GM18507 (cell line): ENCODE data around the gene CCNQ.

ENCODE experiments used
- DNase-seq: peaks from one replicate; pipeline ENCODE4 v3.0.0; 2011; ENCODE audit warnings: low read depth; ENCODE audit not compliant: insufficient read length; ENCODE audit errors: extremely low spot score
- FAIRE-seq: peaks from 2 replicates; lab custom pipeline; 2011; peaks lifted over from hg19 to GRCh38; lab: Jason Lieb, UNC

The CCNQ gene

DNA sequence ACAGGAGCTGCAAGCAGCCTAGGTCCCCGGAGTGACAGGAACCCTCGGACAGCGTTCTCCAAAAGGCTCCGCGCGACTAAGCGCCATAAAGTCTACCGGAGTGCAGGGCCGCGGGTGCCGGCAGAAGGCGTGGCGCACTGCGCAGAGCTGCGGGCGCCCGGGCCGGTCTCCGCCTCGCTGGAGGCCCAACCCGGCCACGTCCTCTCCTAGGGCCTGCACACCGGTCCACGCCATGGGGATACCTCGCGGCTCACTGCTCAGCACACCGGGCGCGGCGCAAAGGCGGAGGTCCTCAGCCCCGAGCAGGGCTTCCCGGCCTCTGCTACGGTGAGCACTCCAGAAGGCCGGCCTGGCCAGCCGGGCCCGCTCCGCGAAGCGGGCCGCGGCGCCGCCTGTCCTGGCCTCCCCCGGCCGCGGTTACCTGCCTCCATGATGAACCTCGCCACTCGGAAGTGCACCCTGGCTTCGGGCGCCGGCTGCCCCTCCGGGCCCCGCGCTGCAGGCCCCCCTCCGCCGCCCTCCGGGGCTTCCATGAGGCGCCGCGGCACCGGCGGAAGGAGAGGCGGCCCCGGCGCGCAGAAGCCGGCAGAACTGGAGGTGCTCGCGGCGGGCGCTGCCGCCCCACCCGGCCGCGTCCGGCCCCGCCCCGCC lies at the start of gene CCNQ:
CCNQ (minus strand) TSS at position 599 of the 651 bp plus-strand sequence; CDS start at position 533, 66 bp downstream.
- FAIRE-seq (no peak), DNase-seq (no peak)

DNA sequence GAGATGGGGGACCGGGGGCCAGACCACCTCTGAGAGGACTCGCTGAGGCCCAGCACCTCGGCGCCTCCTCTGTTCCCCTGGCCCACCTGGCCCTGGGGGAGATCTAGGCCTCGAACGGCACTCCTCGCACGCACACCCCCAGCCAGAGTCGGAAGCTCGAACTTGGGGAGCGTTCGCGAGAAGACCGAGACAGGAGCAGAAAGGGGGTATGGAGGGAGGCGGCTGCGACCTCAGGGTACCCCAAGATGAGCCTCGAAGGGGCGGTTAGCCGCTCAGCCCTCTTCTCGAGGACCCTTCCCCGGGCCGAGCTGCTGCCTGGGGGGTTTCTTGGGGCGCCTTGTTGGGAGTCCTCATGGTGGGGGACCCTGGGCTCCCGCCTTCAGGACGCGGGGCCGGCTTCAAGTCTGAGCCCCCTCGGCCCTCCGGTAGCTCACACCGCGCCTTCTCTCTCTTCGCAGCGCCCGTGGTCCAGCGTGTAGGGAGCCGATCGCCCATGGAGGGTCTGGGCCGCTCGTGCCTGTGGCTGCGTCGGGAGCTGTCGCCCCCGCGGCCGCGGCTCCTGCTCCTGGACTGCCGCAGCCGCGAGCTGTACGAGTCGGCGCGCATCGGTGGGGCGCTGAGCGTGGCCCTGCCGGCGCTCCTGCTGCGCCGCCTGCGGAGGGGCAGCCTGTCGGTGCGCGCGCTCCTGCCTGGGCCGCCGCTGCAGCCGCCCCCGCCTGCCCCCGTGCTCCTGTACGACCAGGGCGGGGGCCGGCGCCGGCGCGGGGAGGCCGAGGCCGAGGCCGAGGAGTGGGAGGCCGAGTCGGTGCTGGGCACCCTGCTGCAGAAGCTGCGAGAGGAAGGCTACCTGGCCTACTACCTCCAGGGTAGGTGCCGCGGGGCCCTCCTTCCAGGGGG lies 48.8 kb upstream of the CCNQ start:
- no peak for FAIRE-seq
- no peak for DNase-seq

DNA sequence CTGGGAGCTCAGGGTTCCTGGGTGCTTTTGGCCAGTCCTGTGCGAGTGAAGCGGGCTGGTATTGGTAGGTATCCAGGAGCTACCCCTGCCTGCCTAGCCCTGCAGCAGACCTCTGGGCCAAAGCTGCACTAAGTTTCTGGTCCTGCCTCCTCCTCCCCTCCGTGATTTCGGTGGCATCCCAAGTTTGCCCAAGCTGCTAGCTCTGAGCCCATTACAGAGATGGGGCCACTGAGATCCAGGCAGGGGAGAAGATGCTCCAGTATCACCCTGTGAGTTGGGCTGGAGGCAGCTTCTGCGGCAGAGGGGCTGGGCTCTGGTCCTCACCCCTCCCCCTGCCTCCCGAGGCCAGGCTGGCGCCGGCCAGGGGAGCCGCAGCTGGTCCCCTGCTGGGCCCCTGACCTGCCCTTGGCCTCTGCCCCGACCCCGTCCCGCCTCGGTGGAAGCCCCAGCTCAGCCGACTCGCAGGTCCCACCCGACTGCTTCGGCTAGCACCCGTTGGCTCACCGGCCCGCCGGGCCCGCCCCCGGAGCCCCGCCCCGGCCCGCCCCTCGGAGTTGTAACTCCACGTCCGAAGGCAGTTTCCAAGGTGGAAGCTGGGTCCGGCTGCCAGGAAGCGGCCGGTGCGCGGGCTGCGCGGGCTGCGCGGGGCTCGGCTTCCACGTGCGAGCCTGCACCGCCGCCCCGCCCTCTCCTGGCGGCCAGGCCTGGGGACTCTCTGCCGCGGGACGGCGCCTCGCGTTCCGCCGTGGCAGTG lies 47.9 kb upstream of the CCNQ start, which contains the start of gene DUSP9:
DUSP9 (plus strand) TSS at position 584 of the 754 bp plus-strand sequence. CDS start 751 bp downstream, outside the sequence.
- DNase-seq (no peak), FAIRE-seq (no peak)

GRCh38 chrX:153645921-153646488 lies 47.1 kb upstream of the CCNQ start:
- no peak for DNase-seq
- FAIRE-seq, result no peak

DNA sequence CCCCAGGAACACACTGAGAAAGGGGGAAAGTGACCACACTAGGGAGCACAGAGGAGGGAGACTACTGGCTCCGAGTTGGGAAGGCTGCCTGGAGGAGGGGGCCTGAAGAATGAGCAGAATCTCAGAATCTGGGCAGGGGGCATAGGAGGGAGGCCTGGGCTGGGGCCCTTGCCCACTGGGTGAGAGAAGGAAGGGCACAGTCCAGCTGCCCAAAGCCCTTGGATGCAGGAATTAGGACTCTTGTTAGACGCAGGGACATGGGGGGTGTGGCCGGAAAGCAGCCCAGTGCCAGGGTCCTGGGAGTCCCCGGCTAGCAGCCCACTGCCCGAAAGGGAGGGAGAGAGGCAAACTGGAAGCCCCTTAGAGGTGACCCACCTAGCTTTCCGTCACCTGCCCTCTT lies 46.2 kb upstream of the CCNQ start:
- DNase-seq (no peak), FAIRE-seq (no peak)

- DNase-seq (no peak), FAIRE-seq (no peak)
These were observed 45.6 kb upstream of the CCNQ start for GRCh38 chrX:153644356-153645125.

GRCh38 chrX:153643431-153644351 lies 44.8 kb upstream of the CCNQ start:
- DNase-seq (no peak), FAIRE-seq (no peak)

DNA sequence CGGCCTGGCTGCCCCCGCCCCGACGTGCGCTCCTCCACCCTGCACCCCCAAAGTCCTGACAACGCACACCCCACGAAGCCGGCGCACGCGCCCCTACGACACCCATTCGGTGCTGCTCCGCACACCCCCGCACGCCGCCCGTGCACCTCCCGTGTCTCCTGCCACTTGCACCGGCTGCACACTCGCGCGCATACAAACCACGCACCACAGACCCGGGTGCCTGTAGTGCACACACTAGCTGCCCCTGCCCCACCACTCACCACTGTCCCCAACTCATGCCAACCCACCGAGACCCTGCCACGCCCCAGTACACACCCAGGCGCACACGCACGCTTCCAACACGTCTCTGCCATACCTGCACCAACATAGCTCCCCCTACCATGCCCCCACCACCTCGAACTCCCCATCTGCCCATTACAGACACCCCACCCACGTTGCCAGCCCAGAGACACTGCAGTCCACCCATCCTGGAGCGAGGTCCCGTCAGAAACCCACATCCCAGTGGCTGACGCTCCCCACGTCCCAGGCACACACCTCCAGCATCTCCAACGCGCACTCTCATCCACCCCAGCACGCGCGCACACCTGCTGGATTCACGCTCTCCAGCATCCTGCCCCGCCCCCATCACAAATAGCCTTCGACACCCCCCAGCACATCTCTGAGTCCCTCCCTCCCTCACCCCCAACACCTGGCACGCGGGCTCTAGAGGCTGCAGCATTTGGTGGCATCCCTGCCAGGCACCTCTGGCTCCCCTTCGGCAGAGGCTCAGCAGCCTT lies 43.9 kb upstream of the CCNQ start:
- FAIRE-seq, result no peak
- DNase-seq, result no peak

DNA sequence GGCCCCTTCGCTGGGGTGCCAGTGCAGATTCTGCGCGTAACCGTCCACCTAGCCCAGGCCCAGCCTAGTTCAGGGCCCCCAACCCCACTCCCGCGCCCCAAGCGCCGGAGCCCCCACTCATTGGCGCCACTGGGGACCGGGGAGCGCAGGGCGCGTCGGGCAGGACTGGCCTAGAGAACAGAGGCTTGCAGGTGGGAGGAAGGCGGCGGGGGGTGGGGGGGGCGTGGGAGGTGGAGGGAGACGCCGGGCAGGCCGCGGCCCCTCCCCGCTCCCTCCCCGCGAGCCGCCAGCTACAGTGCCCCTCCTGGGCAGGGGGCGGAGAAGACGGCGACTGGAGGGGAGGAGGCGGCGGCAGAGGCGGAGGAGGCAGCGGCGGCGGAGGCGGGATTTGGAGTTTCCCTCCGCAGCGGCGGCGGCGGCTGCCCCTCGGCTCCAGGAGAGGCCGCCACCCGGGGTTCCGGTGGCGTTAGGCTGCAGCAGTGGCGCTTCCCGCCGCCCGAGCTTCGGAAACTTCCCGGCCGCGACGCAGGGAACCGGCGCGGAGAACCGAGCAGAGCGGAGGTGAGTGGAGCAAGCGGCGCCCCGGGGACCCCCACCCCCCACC lies 43.2 kb upstream of the CCNQ start:
- FAIRE-seq (no peak), DNase-seq (no peak)

DNA sequence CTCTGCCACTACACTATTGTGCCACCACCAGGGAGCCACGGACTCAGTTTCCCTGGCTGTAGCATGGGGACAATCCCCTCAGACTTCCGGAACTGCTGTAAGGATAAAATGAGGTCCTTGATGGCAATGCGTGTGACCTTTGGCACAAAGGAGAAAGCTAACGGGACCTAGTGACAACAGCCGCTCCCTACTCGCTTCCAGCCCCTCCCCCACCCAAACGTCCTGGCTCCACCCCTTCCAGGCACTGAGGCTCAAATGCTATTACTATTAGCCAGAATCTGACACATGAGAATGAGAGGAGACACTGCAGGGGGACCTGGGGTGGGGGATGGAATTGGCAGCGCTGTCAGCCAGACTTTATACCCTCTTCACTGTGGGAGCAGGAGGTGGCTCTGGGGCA lies 42.7 kb upstream of the CCNQ start:
- DNase-seq (no peak), FAIRE-seq (no peak)

GRCh38 chrX:153640736-153641575 lies 42.0 kb upstream of the CCNQ start:
- DNase-seq (no peak), FAIRE-seq (no peak)

GRCh38 chrX:153640045-153640686 lies 41.2 kb upstream of the CCNQ start:
- DNase-seq, result no peak
- no peak for FAIRE-seq

DNA sequence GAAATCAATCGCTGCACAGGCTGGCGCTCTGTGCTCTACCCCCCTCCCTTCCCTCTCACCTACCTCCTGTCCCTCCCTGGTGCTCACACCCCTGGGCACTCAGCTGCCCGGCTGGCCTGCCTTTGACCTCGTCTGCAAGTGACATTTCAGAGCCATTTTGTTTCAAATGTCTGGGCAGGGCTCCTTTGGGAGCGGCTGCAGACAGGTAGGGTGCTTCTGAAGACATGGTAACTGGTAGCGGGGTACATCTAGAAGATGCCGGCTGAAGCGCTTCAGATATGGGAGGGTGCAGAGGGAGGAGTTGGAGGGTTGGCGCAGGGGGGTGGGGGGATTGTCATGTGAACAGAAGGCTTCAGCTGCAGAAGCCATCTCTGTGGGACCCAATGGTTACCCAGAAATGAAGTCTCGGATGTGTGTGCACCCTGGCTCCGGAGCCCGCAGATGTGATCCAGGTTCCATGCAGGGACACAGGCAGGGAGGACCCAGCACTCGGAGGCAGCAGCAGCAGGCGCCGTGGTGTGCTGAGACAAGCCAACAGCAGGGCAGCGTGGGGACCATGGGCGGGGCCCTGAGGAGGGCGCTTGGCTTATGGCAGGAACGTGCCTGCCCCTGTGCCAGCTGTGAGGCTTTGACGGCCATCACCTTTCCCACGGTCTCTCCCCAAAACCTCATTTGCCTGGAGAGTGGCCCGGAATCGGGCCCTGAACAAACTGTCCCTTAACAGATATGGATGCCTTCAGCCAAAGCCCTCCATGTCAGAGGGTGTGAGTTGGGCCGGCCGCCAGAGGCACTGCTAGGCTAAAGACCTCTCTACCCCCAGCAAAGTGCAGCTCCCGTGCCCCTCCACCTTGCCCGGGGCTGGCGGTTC lies 40.5 kb upstream of the CCNQ start:
- FAIRE-seq (no peak), DNase-seq (no peak)

DNA sequence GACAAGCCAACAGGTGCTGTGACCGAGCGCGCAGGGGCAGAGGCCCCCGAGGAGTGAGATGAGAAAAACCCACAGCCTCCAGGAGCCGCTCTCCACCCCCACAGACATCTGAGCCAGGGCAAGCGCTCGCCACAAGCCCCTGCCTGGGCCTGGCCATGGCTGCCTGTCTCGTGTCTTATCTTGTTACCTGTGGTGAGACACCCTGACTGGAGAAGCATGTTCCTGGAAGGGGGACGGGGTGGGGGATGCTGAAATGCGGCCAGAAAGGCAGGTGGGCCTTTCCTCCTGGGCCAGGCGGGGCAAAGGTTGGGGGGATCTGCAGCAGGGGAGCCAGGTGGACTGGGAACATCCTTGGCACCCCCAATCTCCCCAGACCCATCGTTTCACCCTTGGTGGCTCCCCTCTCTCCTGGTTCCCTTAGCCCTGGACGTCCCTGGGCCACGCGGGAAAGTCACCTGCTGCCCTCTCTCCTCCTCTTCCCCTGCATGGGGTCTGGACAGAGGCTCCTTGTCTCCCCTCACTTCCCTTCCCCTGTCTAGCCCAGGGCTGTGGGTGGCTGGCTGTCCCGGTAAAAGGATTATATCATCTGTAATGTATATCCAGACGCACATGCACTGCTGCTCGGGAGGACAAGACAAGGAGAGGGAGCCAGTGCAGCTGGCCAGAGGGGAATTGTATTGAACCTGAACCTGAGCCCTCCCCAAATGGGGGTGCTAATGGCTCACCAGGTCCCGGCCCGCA lies 39.7 kb upstream of the CCNQ start:
- FAIRE-seq (no peak), DNase-seq (no peak)
